ENCODE measurements around the gene BBX.

The BBX gene

GRCh38 chr3:107604057-107604822, 81.5 kb downstream of the BBX start:
- DNase-seq = no peak

- DNase-seq = no peak
Observed at GRCh38 chr3:107611775-107612469, 89.2 kb downstream of the BBX start.

GRCh38 chr3:107612664-107613084, 89.9 kb downstream of the BBX start:
- DNase-seq = no peak

- no peak for DNase-seq
Observed at GRCh38 chr3:107619549-107619948, 96.8 kb downstream of the BBX start.

- DNase-seq = no peak
Observed at GRCh38 chr3:107620534-107620933, 97.8 kb downstream of the BBX start.

- DNase-seq = no peak
Observed at GRCh38 chr3:107621465-107621864, 98.7 kb downstream of the BBX start.

- no peak for DNase-seq
Observed at GRCh38 chr3:107627962-107628542, 105.3 kb downstream of the BBX start.

- DNase-seq = no peak
Observed at GRCh38 chr3:107629566-107629965, 106.8 kb downstream of the BBX start.

- no peak for DNase-seq
Observed at GRCh38 chr3:107630779-107631178, 108.0 kb downstream of the BBX start.

- no peak for DNase-seq
Observed at GRCh38 chr3:107632576-107632975, 109.8 kb downstream of the BBX start.

- no peak for DNase-seq
Observed at GRCh38 chr3:107633327-107634098, 110.8 kb downstream of the BBX start.

- DNase-seq = no peak
Observed at GRCh38 chr3:107634099-107634489, 111.3 kb downstream of the BBX start.

- no peak for DNase-seq
Observed at GRCh38 chr3:107637416-107638183, 114.8 kb downstream of the BBX start.

- no peak for DNase-seq
Observed at GRCh38 chr3:107641572-107642307, 119.0 kb downstream of the BBX start.

GRCh38 chr3:107643038-107643883, 120.5 kb downstream of the BBX start:
- DNase-seq = no peak

- DNase-seq = no peak
Observed at GRCh38 chr3:107644631-107645030, 121.9 kb downstream of the BBX start.

GRCh38 chr3:107650788-107651187, 128.0 kb downstream of the BBX start:
- no peak for DNase-seq

- no peak for DNase-seq
Observed at GRCh38 chr3:107651782-107652181, 129.0 kb downstream of the BBX start.

- no peak for DNase-seq
Observed at GRCh38 chr3:107654218-107654617, 131.5 kb downstream of the BBX start.

- no peak for DNase-seq
Observed at GRCh38 chr3:107657971-107658370, 135.2 kb downstream of the BBX start.

All from activated naive CD4-positive, alpha-beta T cell (primary cell).